Lower leg skin (tissue), 3 donors: ENCODE measurements around the gene CARD11.

Experiments
- POLR2A ChIP-seq, 2 donors: fragments of 450-650 bp; IDR thresholded peaks; one replicate each; pipeline ENCODE4 v1.6.1; 2016 to 2017; ENCODE audit warnings: antibody characterized with exemption in 2 of 2, mild to moderate bottlenecking in 1 of 2, moderate library complexity in 1 of 2
- TF ChIP-seq, protein P1 (sequence below), 3 donors: fragments of 450-650 bp; IDR thresholded peaks; one replicate each; pipeline ENCODE4 v1.5.1; 2016; ENCODE audit warnings: antibody characterized with exemption in 3 of 3, mild to moderate bottlenecking in 3 of 3, moderate library complexity in 2 of 3

DNA sequence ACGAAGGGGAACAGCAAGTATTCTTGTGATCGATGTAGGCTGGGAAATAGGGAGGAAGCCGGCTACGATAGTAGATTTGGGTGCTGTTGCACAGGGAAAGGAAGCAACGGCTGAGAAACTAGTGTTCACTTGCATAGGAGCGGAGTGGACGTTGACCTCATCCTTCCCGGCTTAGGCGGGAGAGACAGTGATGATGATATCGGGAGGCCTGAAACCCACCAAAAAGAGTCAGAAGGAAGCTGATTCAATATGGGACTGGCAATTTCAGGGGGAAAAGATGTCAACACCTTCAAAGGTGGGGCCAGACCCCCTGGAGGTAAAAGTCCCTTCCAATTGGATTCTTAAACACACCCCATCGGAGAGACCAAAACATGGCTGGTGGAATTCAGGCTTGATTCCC lies 61.3 kb downstream of the CARD11 start:
- TF ChIP-seq POLR2A (IDR thresholded peaks at IDR 0.05): no peak
- TF ChIP-seq, protein P1, sequence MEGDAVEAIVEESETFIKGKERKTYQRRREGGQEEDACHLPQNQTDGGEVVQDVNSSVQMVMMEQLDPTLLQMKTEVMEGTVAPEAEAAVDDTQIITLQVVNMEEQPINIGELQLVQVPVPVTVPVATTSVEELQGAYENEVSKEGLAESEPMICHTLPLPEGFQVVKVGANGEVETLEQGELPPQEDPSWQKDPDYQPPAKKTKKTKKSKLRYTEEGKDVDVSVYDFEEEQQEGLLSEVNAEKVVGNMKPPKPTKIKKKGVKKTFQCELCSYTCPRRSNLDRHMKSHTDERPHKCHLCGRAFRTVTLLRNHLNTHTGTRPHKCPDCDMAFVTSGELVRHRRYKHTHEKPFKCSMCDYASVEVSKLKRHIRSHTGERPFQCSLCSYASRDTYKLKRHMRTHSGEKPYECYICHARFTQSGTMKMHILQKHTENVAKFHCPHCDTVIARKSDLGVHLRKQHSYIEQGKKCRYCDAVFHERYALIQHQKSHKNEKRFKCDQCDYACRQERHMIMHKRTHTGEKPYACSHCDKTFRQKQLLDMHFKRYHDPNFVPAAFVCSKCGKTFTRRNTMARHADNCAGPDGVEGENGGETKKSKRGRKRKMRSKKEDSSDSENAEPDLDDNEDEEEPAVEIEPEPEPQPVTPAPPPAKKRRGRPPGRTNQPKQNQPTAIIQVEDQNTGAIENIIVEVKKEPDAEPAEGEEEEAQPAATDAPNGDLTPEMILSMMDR (IDR thresholded peaks at IDR 0.05): no peak
